ENCODE measurements around the gene TMEM178B. TPM values are rescaled to one million over a fixed set of nuclear protein-coding genes. Genes with fewer than 3 reads are reported as not detected.
A peak's percentile ranks its signal among the peaks of the same experiment; 100 is the strongest.
"Not testable (repeated sequence)": the region's sequence is repeated elsewhere in the genome, so short reads cannot be mapped to it uniquely, and the experiment has no call there.

The TMEM178B gene
- total RNA-seq, 4 donors from 2014 or later = 0.42 to 2.5 (median 0.92) TPM

DNA sequence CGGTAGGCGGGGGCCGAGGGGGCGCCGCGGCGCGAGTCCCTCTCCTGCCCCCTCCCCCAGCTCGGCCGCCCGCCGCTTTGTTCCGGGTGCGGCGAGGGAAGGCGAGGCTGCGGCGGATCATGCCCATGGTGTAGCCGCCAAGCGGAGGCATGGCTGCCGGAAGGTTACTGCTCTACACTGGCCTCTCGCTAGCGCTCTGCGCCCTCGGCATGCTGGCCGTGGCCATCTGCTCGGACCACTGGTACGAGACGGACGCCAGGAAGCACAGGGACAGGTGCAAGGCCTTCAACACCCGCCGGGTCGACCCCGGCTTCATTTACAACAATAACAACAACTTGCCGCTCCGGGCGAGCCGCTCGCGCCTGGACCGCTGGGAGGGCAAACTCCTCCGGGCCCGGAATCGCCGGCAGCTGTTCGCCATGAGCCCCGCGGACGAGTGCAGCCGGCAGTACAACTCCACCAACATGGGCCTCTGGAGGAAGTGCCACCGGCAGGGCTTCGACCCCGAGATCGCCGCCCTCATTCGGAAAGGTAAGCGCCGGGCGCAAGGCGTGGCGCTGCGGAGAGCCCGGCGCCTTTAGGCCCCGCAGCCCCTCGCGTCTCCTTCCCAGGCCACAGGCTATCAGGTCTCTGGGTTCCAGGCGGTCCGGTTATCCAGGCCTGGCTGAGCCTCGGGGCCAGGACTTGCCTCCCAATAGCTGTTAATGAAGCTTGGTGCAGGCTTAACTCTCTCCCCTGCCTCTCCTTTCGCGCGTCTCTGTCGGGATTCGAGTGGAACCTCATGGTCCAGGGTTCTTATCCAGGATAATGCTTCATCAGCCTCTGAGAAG, 513 bp downstream of the TMEM178B start:
- intact Hi-C loops (cut with DNase I) = loop anchor here (10.0 kb wide), 1 partner anchor 460 kb away; no protein-coding TSS in a partner anchor
- Histone ChIP-seq H3K4me3 (peak overlapping the region; percentile 59 to 68 (median 62)), H3K36me3 (no peaks in the 10 kb centered on the region), H3K27me3 (peaks cover 0 to 65% (median 16%) of the 10 kb centered on the region in 4 donors), H3K9me3 (no peaks in the 10 kb centered on the region), H3K27ac (replicated peaks in 1 of 4) (peak overlapping the region in 1 of 4 donors; percentile 5), H3K4me1 (peaks cover 21 to 46% (median 43%) of the 10 kb centered on the region in 4 donors)
- DNase-seq (ENCODE audit: extremely low spot score) = no peak
- TF ChIP-seq POLR2AphosphoS5 (IDR thresholded peaks at IDR 0.05) (no peak), POLR2A (IDR thresholded peaks at IDR 0.05; ENCODE audit: low read depth) (no peak), EP300 (IDR thresholded peaks at IDR 0.05) (no peak)
- TF ChIP-seq, protein P1, sequence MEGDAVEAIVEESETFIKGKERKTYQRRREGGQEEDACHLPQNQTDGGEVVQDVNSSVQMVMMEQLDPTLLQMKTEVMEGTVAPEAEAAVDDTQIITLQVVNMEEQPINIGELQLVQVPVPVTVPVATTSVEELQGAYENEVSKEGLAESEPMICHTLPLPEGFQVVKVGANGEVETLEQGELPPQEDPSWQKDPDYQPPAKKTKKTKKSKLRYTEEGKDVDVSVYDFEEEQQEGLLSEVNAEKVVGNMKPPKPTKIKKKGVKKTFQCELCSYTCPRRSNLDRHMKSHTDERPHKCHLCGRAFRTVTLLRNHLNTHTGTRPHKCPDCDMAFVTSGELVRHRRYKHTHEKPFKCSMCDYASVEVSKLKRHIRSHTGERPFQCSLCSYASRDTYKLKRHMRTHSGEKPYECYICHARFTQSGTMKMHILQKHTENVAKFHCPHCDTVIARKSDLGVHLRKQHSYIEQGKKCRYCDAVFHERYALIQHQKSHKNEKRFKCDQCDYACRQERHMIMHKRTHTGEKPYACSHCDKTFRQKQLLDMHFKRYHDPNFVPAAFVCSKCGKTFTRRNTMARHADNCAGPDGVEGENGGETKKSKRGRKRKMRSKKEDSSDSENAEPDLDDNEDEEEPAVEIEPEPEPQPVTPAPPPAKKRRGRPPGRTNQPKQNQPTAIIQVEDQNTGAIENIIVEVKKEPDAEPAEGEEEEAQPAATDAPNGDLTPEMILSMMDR (IDR thresholded peaks at IDR 0.05) = no peak
- 3% methylated on average over 16 of the region's 75 CpGs for WGBS

DNA sequence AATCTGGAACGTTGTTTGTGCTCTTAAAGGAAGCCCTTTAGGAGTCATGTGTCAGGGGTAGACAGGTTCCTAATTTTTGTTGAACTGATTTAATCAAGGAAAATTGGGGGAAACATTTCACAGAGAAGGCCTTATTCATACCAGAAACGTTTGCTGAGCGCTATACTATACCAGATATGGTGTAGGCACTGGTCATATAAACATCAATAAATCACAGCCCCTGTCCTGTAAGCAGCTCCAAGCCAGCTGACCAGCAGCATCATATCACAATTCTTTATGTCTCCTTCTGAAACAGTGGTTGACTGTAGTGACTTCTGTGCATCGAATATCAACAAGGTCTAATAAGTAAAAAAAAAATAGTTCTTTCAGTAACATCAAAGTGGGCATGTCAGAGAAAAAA, 1.1 kb downstream of the TMEM178B start:
- H3K27ac ChIP-seq (replicated peaks in 1 of 4) = no peak overlapping the region
- H3K9me3 ChIP-seq = no peaks in the 10 kb centered on the region
- peak overlapping the region; percentile 59 to 68 (median 62) for H3K4me3 ChIP-seq
- peaks cover 0 to 63% (median 16%) of the 10 kb centered on the region in 4 donors for H3K27me3 ChIP-seq
- H3K36me3 ChIP-seq = no peaks in the 10 kb centered on the region
- intact Hi-C loops (cut with DNase I) = loop anchor here (10.0 kb wide), 1 partner anchor 460 kb away; no protein-coding TSS in a partner anchor
- no peak for DNase-seq (ENCODE audit: extremely low spot score)
- 35% methylated on average over 4 of the region's 4 CpGs for WGBS
- TF ChIP-seq, protein P1 (IDR thresholded peaks at IDR 0.05) = no peak
- TF ChIP-seq POLR2A (IDR thresholded peaks at IDR 0.05; ENCODE audit: low read depth) (no peak), EP300 (IDR thresholded peaks at IDR 0.05) (no peak), POLR2AphosphoS5 (IDR thresholded peaks at IDR 0.05) (no peak)
- peaks cover 21 to 46% (median 43%) of the 10 kb centered on the region in 4 donors for H3K4me1 ChIP-seq

DNA sequence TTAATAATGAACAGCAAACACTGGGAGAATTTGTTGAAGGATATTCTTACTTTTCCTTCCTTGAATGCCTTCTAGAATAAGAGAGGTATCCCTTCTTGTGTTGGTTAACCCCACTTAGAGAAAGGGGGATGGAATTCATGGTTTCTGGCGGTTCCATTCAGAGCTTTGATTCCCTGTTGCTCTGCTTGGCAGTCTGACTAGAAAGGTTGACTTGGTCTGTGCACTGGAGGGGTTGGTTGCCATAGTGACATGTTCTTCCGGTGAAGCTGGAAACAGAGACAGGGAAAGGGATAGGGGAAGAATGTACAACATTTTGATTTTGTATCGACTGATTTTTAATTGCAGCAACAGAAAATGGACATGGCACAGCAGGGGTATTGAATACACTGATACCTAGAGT, 2.5 kb downstream of the TMEM178B start:
- no peaks in the 10 kb centered on the region for H3K36me3 ChIP-seq
- no peak overlapping the region for H3K27ac ChIP-seq (replicated peaks in 1 of 4)
- peaks cover 0 to 51% (median 14%) of the 10 kb centered on the region in 4 donors for H3K27me3 ChIP-seq
- H3K9me3 ChIP-seq = no peaks in the 10 kb centered on the region
- H3K4me1 ChIP-seq = peaks cover 15 to 39% (median 37%) of the 10 kb centered on the region in 4 donors
- TF ChIP-seq, protein P1 (IDR thresholded peaks at IDR 0.05) = no peak
- no peak for TF ChIP-seq POLR2A (IDR thresholded peaks at IDR 0.05; ENCODE audit: low read depth)
- TF ChIP-seq EP300 (IDR thresholded peaks at IDR 0.05) = no peak
- no peak for TF ChIP-seq POLR2AphosphoS5 (IDR thresholded peaks at IDR 0.05)
- intact Hi-C loops (cut with DNase I) = loop anchor here (10.0 kb wide), 1 partner anchor 458 kb away; no protein-coding TSS in a partner anchor
- no peak overlapping the region for H3K4me3 ChIP-seq
- WGBS = 38% methylated on average over 3 of the region's 3 CpGs
- DNase-seq (ENCODE audit: extremely low spot score) = no peak

DNA sequence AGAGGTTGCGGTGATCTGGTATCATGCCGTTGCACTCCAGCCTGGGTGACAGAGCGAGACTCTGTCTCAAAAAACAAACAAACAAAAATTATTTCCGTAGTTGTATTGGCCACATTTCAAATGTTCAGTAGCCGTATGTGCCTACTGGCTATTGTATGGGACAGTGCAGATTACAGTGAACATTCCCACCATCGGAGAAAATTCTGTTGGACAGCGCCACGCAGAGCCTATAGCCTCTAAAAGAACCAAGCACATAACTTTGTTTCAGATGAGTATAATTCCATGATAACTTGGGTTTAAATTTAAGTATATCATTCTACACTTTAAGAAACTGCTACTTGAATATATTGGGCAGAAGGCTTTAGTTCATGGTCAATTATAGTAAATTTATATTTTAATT, 5.4 kb downstream of the TMEM178B start:
- Histone ChIP-seq H3K27ac (replicated peaks in 1 of 4) (no peak overlapping the region), H3K4me3 (no peak overlapping the region), H3K4me1 (peaks cover 5 to 10% (median 8%) of the 10 kb centered on the region in 4 donors), H3K27me3 (peaks cover 0 to 26% (median 4%) of the 10 kb centered on the region in 4 donors), H3K36me3 (no peaks in the 10 kb centered on the region), H3K9me3 (no peaks in the 10 kb centered on the region)
- 81% methylated on average over 8 of the region's 8 CpGs for WGBS
- DNase-seq (ENCODE audit: extremely low spot score) = no peak
- intact Hi-C loops (cut with DNase I) = loop anchor here (10.0 kb wide), 1 partner anchor 456 kb away; no protein-coding TSS in a partner anchor
- no peak for TF ChIP-seq POLR2AphosphoS5 (IDR thresholded peaks at IDR 0.05)
- no peak for TF ChIP-seq EP300 (IDR thresholded peaks at IDR 0.05)
- TF ChIP-seq, protein P1 (IDR thresholded peaks at IDR 0.05) = no peak
- no peak for TF ChIP-seq POLR2A (IDR thresholded peaks at IDR 0.05; ENCODE audit: low read depth)

DNA sequence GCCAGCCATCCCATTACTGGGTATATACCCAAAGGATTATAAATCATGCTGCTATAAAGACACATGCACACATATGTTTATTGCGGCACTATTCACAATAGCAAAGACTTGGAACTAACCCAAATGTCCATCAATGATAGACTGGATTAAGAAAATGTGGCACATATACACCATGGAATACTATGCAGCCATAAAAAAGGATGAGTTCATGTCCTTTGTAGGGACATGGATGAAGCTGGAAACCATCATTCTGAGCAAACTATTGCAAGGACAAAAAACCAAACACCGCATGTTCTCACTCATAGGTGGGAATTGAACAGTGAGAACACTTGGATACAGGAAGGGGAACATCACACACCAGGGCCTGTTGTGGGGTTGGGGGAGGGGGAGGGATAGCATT, 15.6 kb downstream of the TMEM178B start:
- H3K4me3 ChIP-seq; H3K4me1 ChIP-seq; H3K27me3 ChIP-seq; intact Hi-C loops (cut with DNase I); H3K9me3 ChIP-seq; H3K36me3 ChIP-seq; H3K27ac ChIP-seq (replicated peaks in 1 of 4); DNase-seq (ENCODE audit: extremely low spot score): not testable (repeated sequence)
- WGBS = 100% methylated on average over 2 of the region's 2 CpGs

All from esophagus muscularis mucosa (tissue), 4 donors.